Measurements from ENCODE around the gene AGAP4.
"Not testable (repeated sequence)": the region's sequence is repeated elsewhere in the genome, so short reads cannot be mapped to it uniquely, and the experiment has no call there.

AGAP4 gene

GRCh38 chr10:45789991-45790390 is 57.3 kb downstream of the AGAP4 start:
- not testable (repeated sequence) for DNase-seq

- DNase-seq: not testable (repeated sequence)
Observed at GRCh38 chr10:45787212-45787741, 60.0 kb downstream of the AGAP4 start.

GRCh38 chr10:45786217-45786616 is 61.1 kb downstream of the AGAP4 start:
- not testable (repeated sequence) for DNase-seq

Data from T1000 (cell line).